Naive B cell (primary cell): Measurements from ENCODE around the gene ADAMTSL3. TPM values are rescaled to one million over a fixed set of nuclear protein-coding genes. Genes with fewer than 3 reads are reported as not detected.

Experiments
- ATAC-seq, 2 donors: fragments of 150-1000 bp; cut with Tn5 transposase; 2 replicates each; pipeline ENCODE4 v1.10.0; 2021; ENCODE audit warnings: low read depth in 2 of 2, mild to moderate bottlenecking in 2 of 2, moderate library complexity in 2 of 2
- DNase-seq: peaks from one replicate; pipeline ENCODE4 v3.0.0; 2022
- H3K27ac Mint-ChIP-seq, 6 donors: one replicate each; pipeline ENCODE4 v1.8.0; 2020 to 2022; ENCODE audit warnings: mild to moderate bottlenecking in 6 of 6, mixed read lengths in 6 of 6, moderate library complexity in 5 of 6, inconsistent platforms in 2 of 6
- H3K27me3 Mint-ChIP-seq, 3 donors: one replicate each; pipeline ENCODE4 v1.8.0; 2021 to 2022; ENCODE audit warnings: mixed read lengths in 3 of 3, mild to moderate bottlenecking in 1 of 3
- H3K36me3 Mint-ChIP-seq, 2 donors: one replicate each; pipeline ENCODE4 v1.8.0; 2020 to 2022; ENCODE audit warnings: mixed read lengths in 2 of 2, inconsistent platforms in 1 of 2, mild to moderate bottlenecking in 1 of 2
- H3K4me1 Mint-ChIP-seq, 3 donors: one replicate each; pipeline ENCODE4 v1.8.0; 2020 to 2022; ENCODE audit warnings: mixed read lengths in 3 of 3, inconsistent platforms in 1 of 3, mild to moderate bottlenecking in 1 of 3, moderate library complexity in 1 of 3
- H3K4me3 Mint-ChIP-seq, 8 donors: one replicate each; pipeline ENCODE4 v1.8.0; 2020 to 2022; ENCODE audit warnings: mild to moderate bottlenecking in 8 of 8, mixed read lengths in 8 of 8, moderate library complexity in 8 of 8, inconsistent platforms in 2 of 8
- H3K9me3 Mint-ChIP-seq, 7 donors: one replicate each; pipeline ENCODE4 v1.8.0; 2020 to 2022; ENCODE audit warnings: mixed read lengths in 7 of 7, mild to moderate bottlenecking in 5 of 7, inconsistent platforms in 2 of 7, moderate library complexity in 1 of 7
- polyA plus RNA-seq, 6 donors: library from polyadenylated mRNA; unstranded; fragments of 300-500 nt; fragmentation: Illumina TruSeq; gene quantifications; one replicate each; pipeline ENCODE4 v1.2.3, GENCODE V29; 2021; ENCODE audit warnings: low read depth in 6 of 6

The ADAMTSL3 gene
- polyA plus RNA-seq, 6 donors from 2014 or later: not detected

- Mint-ChIP-seq H3K4me3 (no peak overlapping the region), H3K9me3 (peaks cover 0 to 8% (median 2%) of the 10 kb centered on the region in 7 donors), H3K4me1 (no peaks in the 10 kb centered on the region), H3K36me3 (no peaks in the 10 kb centered on the region), H3K27ac (no peak overlapping the region), H3K27me3 (peaks cover 11 to 26% (median 20%) of the 10 kb centered on the region in 3 donors)
- ATAC-seq (no peak), DNase-seq (no peak)
Observed at GRCh38 chr15:83658430-83659416, 4.8 kb downstream of the ADAMTSL3 start.

GRCh38 chr15:83659417-83659812 lies 5.5 kb downstream of the ADAMTSL3 start:
- H3K4me1 Mint-ChIP-seq: no peaks in the 10 kb centered on the region
- no peak overlapping the region for H3K4me3 Mint-ChIP-seq
- no peaks in the 10 kb centered on the region for H3K36me3 Mint-ChIP-seq
- H3K27me3 Mint-ChIP-seq: peaks cover 11 to 23% (median 20%) of the 10 kb centered on the region in 3 donors
- peaks cover 0 to 8% (median 3%) of the 10 kb centered on the region in 7 donors for H3K9me3 Mint-ChIP-seq
- no peak for DNase-seq
- no peak for ATAC-seq
- H3K27ac Mint-ChIP-seq: no peak overlapping the region

- Mint-ChIP-seq H3K27ac (no peak overlapping the region), H3K9me3 (peaks cover 0 to 14% (median 4%) of the 10 kb centered on the region in 7 donors), H3K4me1 (no peaks in the 10 kb centered on the region), H3K4me3 (no peak overlapping the region), H3K27me3 (no peaks in the 10 kb centered on the region), H3K36me3 (no peaks in the 10 kb centered on the region)
- DNase-seq: no peak
- no peak for ATAC-seq
Observed at GRCh38 chr15:83665480-83665879, 11.6 kb downstream of the ADAMTSL3 start.

- no peak overlapping the region for H3K4me3 Mint-ChIP-seq
Observed at GRCh38 chr15:83670672-83671229, 16.8 kb downstream of the ADAMTSL3 start.

GRCh38 chr15:83671603-83672002 lies 17.7 kb downstream of the ADAMTSL3 start:
- H3K27me3 Mint-ChIP-seq: no peaks in the 10 kb centered on the region
- H3K9me3 Mint-ChIP-seq: peaks cover 0 to 21% (median 7%) of the 10 kb centered on the region in 7 donors
- no peak for ATAC-seq
- DNase-seq: no peak
- no peaks in the 10 kb centered on the region for H3K36me3 Mint-ChIP-seq
- H3K4me3 Mint-ChIP-seq: no peak overlapping the region
- H3K4me1 Mint-ChIP-seq: no peaks in the 10 kb centered on the region
- H3K27ac Mint-ChIP-seq: no peak overlapping the region

More at GRCh38 chr15:83670672-83671229, 16.8 kb downstream of the ADAMTSL3 start:
- Mint-ChIP-seq H3K36me3 (no peaks in the 10 kb centered on the region), H3K27ac (no peak overlapping the region), H3K27me3 (no peaks in the 10 kb centered on the region), H3K9me3 (peaks cover 0 to 21% (median 6%) of the 10 kb centered on the region in 7 donors), H3K4me1 (no peaks in the 10 kb centered on the region)
- ATAC-seq (no peak), DNase-seq (no peak)

GRCh38 chr15:83673385-83673784 lies 19.5 kb downstream of the ADAMTSL3 start:
- H3K4me3 Mint-ChIP-seq: no peak overlapping the region
- no peaks in the 10 kb centered on the region for H3K4me1 Mint-ChIP-seq
- ATAC-seq (no peak), DNase-seq (no peak)
- no peaks in the 10 kb centered on the region for H3K27me3 Mint-ChIP-seq
- no peaks in the 10 kb centered on the region for H3K36me3 Mint-ChIP-seq
- peaks cover 0 to 24% (median 10%) of the 10 kb centered on the region in 7 donors for H3K9me3 Mint-ChIP-seq
- no peak overlapping the region for H3K27ac Mint-ChIP-seq

GRCh38 chr15:83682476-83683088 lies 28.7 kb downstream of the ADAMTSL3 start:
- ATAC-seq (no peak), DNase-seq (no peak)
- no peaks in the 10 kb centered on the region for H3K4me1 Mint-ChIP-seq
- H3K27me3 Mint-ChIP-seq: peaks cover 13 to 17% (median 17%) of the 10 kb centered on the region in 3 donors
- H3K27ac Mint-ChIP-seq: no peak overlapping the region
- peaks cover 2 to 20% (median 5%) of the 10 kb centered on the region in 7 donors for H3K9me3 Mint-ChIP-seq
- H3K36me3 Mint-ChIP-seq: no peaks in the 10 kb centered on the region
- H3K4me3 Mint-ChIP-seq: no peak overlapping the region

GRCh38 chr15:83685916-83686332 lies 32.0 kb downstream of the ADAMTSL3 start:
- Mint-ChIP-seq H3K9me3 (peaks cover 0 to 17% (median 0%) of the 10 kb centered on the region in 7 donors), H3K27me3 (peaks cover 13 to 26% (median 17%) of the 10 kb centered on the region in 3 donors), H3K36me3 (no peaks in the 10 kb centered on the region), H3K4me1 (no peaks in the 10 kb centered on the region), H3K27ac (peak overlapping the region in 1 of 6 donors; percentile 81), H3K4me3 (no peak overlapping the region)
- ATAC-seq (no peak), DNase-seq (no peak)

GRCh38 chr15:83688201-83688600 lies 34.3 kb downstream of the ADAMTSL3 start:
- Mint-ChIP-seq H3K4me1 (no peaks in the 10 kb centered on the region), H3K4me3 (no peak overlapping the region), H3K9me3 (peaks cover 0 to 10% (median 0%) of the 10 kb centered on the region in 7 donors)

GRCh38 chr15:83690676-83691075 lies 36.8 kb downstream of the ADAMTSL3 start:
- peaks cover 0 to 12% (median 0%) of the 10 kb centered on the region in 7 donors for H3K9me3 Mint-ChIP-seq
- no peak overlapping the region for H3K27ac Mint-ChIP-seq
- no peak overlapping the region for H3K4me3 Mint-ChIP-seq
- H3K4me1 Mint-ChIP-seq: no peaks in the 10 kb centered on the region
- DNase-seq (no peak), ATAC-seq (no peak)
- no peaks in the 10 kb centered on the region for H3K36me3 Mint-ChIP-seq
- peaks cover 6 to 16% (median 13%) of the 10 kb centered on the region in 3 donors for H3K27me3 Mint-ChIP-seq

More at GRCh38 chr15:83688201-83688600, 34.3 kb downstream of the ADAMTSL3 start:
- no peak overlapping the region for H3K27ac Mint-ChIP-seq
- no peak for ATAC-seq
- H3K36me3 Mint-ChIP-seq: no peaks in the 10 kb centered on the region
- peaks cover 13 to 22% (median 20%) of the 10 kb centered on the region in 3 donors for H3K27me3 Mint-ChIP-seq
- DNase-seq: no peak

- DNase-seq (no peak), ATAC-seq (no peak)
- H3K27me3 Mint-ChIP-seq: peaks cover 0 to 9% (median 3%) of the 10 kb centered on the region in 3 donors
- H3K4me3 Mint-ChIP-seq: no peak overlapping the region
- peaks cover 0 to 17% (median 2%) of the 10 kb centered on the region in 7 donors for H3K9me3 Mint-ChIP-seq
- no peak overlapping the region for H3K27ac Mint-ChIP-seq
- no peaks in the 10 kb centered on the region for H3K4me1 Mint-ChIP-seq
- H3K36me3 Mint-ChIP-seq: no peaks in the 10 kb centered on the region
Observed at GRCh38 chr15:83692746-83693581, 39.0 kb downstream of the ADAMTSL3 start.

- Mint-ChIP-seq H3K27me3 (peaks cover 0 to 9% (median 3%) of the 10 kb centered on the region in 3 donors), H3K27ac (no peak overlapping the region), H3K4me1 (no peaks in the 10 kb centered on the region), H3K4me3 (no peak overlapping the region), H3K36me3 (no peaks in the 10 kb centered on the region), H3K9me3 (peaks cover 0 to 17% (median 2%) of the 10 kb centered on the region in 7 donors)
- DNase-seq (no peak), ATAC-seq (no peak)
Observed at GRCh38 chr15:83694015-83694414, 40.1 kb downstream of the ADAMTSL3 start.
